Inflammatory macrophage (primary cell): ENCODE data around the gene APC2.
"Not testable (repeated sequence)": the region's sequence is repeated elsewhere in the genome, so short reads cannot be mapped to it uniquely, and the experiment has no call there.

ENCODE experiments used
- DNase-seq, 2 donors: peaks; one replicate each; pipeline ENCODE4 v3.0.0-alpha.2; 2020 to 2022

APC2 gene

GRCh38 chr19:1416014-1416841, 33.7 kb upstream of the APC2 start:
- no peak for DNase-seq

- DNase-seq = peak in 1 of 2 donors; percentile 15
Observed at GRCh38 chr19:1417145-1417544, 32.8 kb upstream of the APC2 start.

GRCh38 chr19:1417681-1418495, 32.0 kb upstream of the APC2 start:
- DNase-seq = no peak

- DNase-seq = no peak
Observed at GRCh38 chr19:1418496-1418775, 31.5 kb upstream of the APC2 start.

- no peak for DNase-seq
Observed at GRCh38 chr19:1418951-1419738, 30.8 kb upstream of the APC2 start.

- DNase-seq = not testable (repeated sequence)
Observed at GRCh38 chr19:1420085-1420484, 29.8 kb upstream of the APC2 start.

- DNase-seq = no peak
Observed at GRCh38 chr19:1420590-1420989, 29.3 kb upstream of the APC2 start.

- DNase-seq = no peak
Observed at GRCh38 chr19:1421218-1421957, 28.5 kb upstream of the APC2 start.

- DNase-seq = no peak
Observed at GRCh38 chr19:1421958-1422305, 28.0 kb upstream of the APC2 start.

GRCh38 chr19:1422360-1422759, 27.6 kb upstream of the APC2 start:
- no peak for DNase-seq

GRCh38 chr19:1422943-1423342, 27.0 kb upstream of the APC2 start:
- DNase-seq = no peak

GRCh38 chr19:1423436-1424191, 26.3 kb upstream of the APC2 start:
- DNase-seq = no peak

GRCh38 chr19:1424192-1424955, 25.5 kb upstream of the APC2 start:
- DNase-seq = no peak

GRCh38 chr19:1425102-1425837, 24.7 kb upstream of the APC2 start:
- no peak for DNase-seq

GRCh38 chr19:1425902-1426301, 24.0 kb upstream of the APC2 start:
- no peak for DNase-seq

- no peak for DNase-seq
Observed at GRCh38 chr19:1426736-1427135, 23.2 kb upstream of the APC2 start.

- no peak for DNase-seq
Observed at GRCh38 chr19:1427221-1427920, 22.6 kb upstream of the APC2 start.

- no peak for DNase-seq
Observed at GRCh38 chr19:1428738-1429391, 21.1 kb upstream of the APC2 start.

GRCh38 chr19:1429750-1430149, 20.2 kb upstream of the APC2 start:
- no peak for DNase-seq
